ENCODE data around the gene ACTR8.
A peak's percentile ranks its signal among the peaks of the same experiment; 100 is the strongest.

ACTR8 gene

GRCh38 chr3:53892286-53892637, 10.3 kb upstream of the ACTR8 start:
- Histone ChIP-seq H3K4me1 (ENCODE audit: control insufficient read depth in 5 of 5, insufficient read depth in 5 of 5, low read length in 5 of 5) (peaks cover 11 to 25% (median 21%) of the 10 kb centered on the region in 5 donors), H3K9me3 (ENCODE audit: control insufficient read depth in 5 of 5, low read length in 5 of 5) (no peaks in the 10 kb centered on the region), H3K9ac (ENCODE audit: low read length in 5 of 5) (peak overlapping the region in 4 of 5 donors; percentile 53 to 95 (median 65)), H3K27ac (ENCODE audit: low read depth, low read length) (peak overlapping the region; percentile 96), H3K4me3 (ENCODE audit: low read depth in 1 of 5, low read length in 5 of 5) (peak overlapping the region; percentile 64 to 99 (median 85)), H3K36me3 (ENCODE audit: control insufficient read depth in 5 of 5, insufficient read depth in 5 of 5, low read length in 5 of 5) (peaks cover 2 to 10% (median 4%) of the 10 kb centered on the region in 5 donors), H3K27me3 (ENCODE audit: control insufficient read depth in 5 of 5, insufficient read depth in 4 of 5, low read length in 5 of 5) (peaks cover 0 to 7% (median 3%) of the 10 kb centered on the region in 5 donors)

GRCh38 chr3:53891497-53892285, 9.7 kb upstream of the ACTR8 start, which contains the start of gene SELENOK:
TSS of gene SELENOK (minus strand) at chr3:53891859.
- no peaks in the 10 kb centered on the region for H3K9me3 ChIP-seq (ENCODE audit: control insufficient read depth in 5 of 5, low read length in 5 of 5)
- H3K27me3 ChIP-seq (ENCODE audit: control insufficient read depth in 5 of 5, insufficient read depth in 4 of 5, low read length in 5 of 5): peaks cover 0 to 3% (median 0%) of the 10 kb centered on the region in 5 donors
- peak within 1 kb of the TSS; percentile 80 to 95 (median 88) for H3K9ac ChIP-seq (ENCODE audit: low read length in 5 of 5)
- H3K4me1 ChIP-seq (ENCODE audit: control insufficient read depth in 5 of 5, insufficient read depth in 5 of 5, low read length in 5 of 5): peaks cover 11 to 25% (median 21%) of the 10 kb centered on the region in 5 donors
- H3K27ac ChIP-seq (ENCODE audit: low read depth, low read length): peak within 1 kb of the TSS; percentile 96
- H3K36me3 ChIP-seq (ENCODE audit: control insufficient read depth in 5 of 5, insufficient read depth in 5 of 5, low read length in 5 of 5): peaks cover 2 to 10% (median 8%) of the 10 kb centered on the region in 5 donors
- H3K4me3 ChIP-seq (ENCODE audit: low read depth in 1 of 5, low read length in 5 of 5): peak within 1 kb of the TSS; percentile 77 to 99 (median 94)

- peaks cover 11 to 25% (median 21%) of the 10 kb centered on the region in 5 donors for H3K4me1 ChIP-seq (ENCODE audit: control insufficient read depth in 5 of 5, insufficient read depth in 5 of 5, low read length in 5 of 5)
- peak overlapping the region; percentile 77 to 99 (median 94) for H3K4me3 ChIP-seq (ENCODE audit: low read depth in 1 of 5, low read length in 5 of 5)
- no peaks in the 10 kb centered on the region for H3K9me3 ChIP-seq (ENCODE audit: control insufficient read depth in 5 of 5, low read length in 5 of 5)
- H3K36me3 ChIP-seq (ENCODE audit: control insufficient read depth in 5 of 5, insufficient read depth in 5 of 5, low read length in 5 of 5): peaks cover 4 to 12% (median 10%) of the 10 kb centered on the region in 5 donors
- peak overlapping the region; percentile 96 for H3K27ac ChIP-seq (ENCODE audit: low read depth, low read length)
- H3K9ac ChIP-seq (ENCODE audit: low read length in 5 of 5): peak overlapping the region; percentile 80 to 95 (median 88)
- peaks cover 0 to 3% (median 0%) of the 10 kb centered on the region in 5 donors for H3K27me3 ChIP-seq (ENCODE audit: control insufficient read depth in 5 of 5, insufficient read depth in 4 of 5, low read length in 5 of 5)
Measured at GRCh38 chr3:53890726-53891475, 8.9 kb upstream of the ACTR8 start.

GRCh38 chr3:53888232-53888631, 6.3 kb upstream of the ACTR8 start:
- peaks cover 11 to 25% (median 21%) of the 10 kb centered on the region in 5 donors for H3K4me1 ChIP-seq (ENCODE audit: control insufficient read depth in 5 of 5, insufficient read depth in 5 of 5, low read length in 5 of 5)
- H3K4me3 ChIP-seq (ENCODE audit: low read depth in 1 of 5, low read length in 5 of 5): no peak overlapping the region
- no peak overlapping the region for H3K9ac ChIP-seq (ENCODE audit: low read length in 5 of 5)
- H3K36me3 ChIP-seq (ENCODE audit: control insufficient read depth in 5 of 5, insufficient read depth in 5 of 5, low read length in 5 of 5): peaks cover 17 to 37% (median 26%) of the 10 kb centered on the region in 5 donors
- H3K9me3 ChIP-seq (ENCODE audit: control insufficient read depth in 5 of 5, low read length in 5 of 5): no peaks in the 10 kb centered on the region
- H3K27ac ChIP-seq (ENCODE audit: low read depth, low read length): no peak overlapping the region
- no peaks in the 10 kb centered on the region for H3K27me3 ChIP-seq (ENCODE audit: control insufficient read depth in 5 of 5, insufficient read depth in 4 of 5, low read length in 5 of 5)

GRCh38 chr3:53887446-53887845, 5.5 kb upstream of the ACTR8 start:
- H3K9ac ChIP-seq (ENCODE audit: low read length in 5 of 5): no peak overlapping the region
- no peaks in the 10 kb centered on the region for H3K27me3 ChIP-seq (ENCODE audit: control insufficient read depth in 5 of 5, insufficient read depth in 4 of 5, low read length in 5 of 5)
- no peak overlapping the region for H3K4me3 ChIP-seq (ENCODE audit: low read depth in 1 of 5, low read length in 5 of 5)
- peaks cover 17 to 39% (median 26%) of the 10 kb centered on the region in 5 donors for H3K36me3 ChIP-seq (ENCODE audit: control insufficient read depth in 5 of 5, insufficient read depth in 5 of 5, low read length in 5 of 5)
- no peaks in the 10 kb centered on the region for H3K9me3 ChIP-seq (ENCODE audit: control insufficient read depth in 5 of 5, low read length in 5 of 5)
- H3K4me1 ChIP-seq (ENCODE audit: control insufficient read depth in 5 of 5, insufficient read depth in 5 of 5, low read length in 5 of 5): peaks cover 11 to 26% (median 22%) of the 10 kb centered on the region in 5 donors
- H3K27ac ChIP-seq (ENCODE audit: low read depth, low read length): no peak overlapping the region

DNA sequence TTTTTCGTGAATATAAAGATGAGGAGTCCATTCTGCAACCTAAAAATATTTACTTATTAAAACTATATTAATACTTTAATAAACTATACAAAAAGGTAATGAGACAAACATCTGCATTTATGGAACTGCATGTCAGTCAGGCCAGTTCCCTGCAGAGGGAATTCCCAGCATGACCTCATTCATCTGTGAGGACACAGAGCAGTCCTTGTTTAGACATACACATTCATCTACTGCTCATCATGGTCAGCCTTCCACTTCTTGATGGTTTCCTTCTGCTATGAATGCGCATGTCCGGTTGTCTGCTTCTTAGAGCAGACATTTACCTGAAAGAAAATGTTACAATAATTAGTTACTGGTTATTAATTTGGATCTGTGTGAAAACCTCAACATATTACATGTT, 3.3 kb upstream of the ACTR8 start:
- Histone ChIP-seq H3K4me1 (ENCODE audit: control insufficient read depth in 5 of 5, insufficient read depth in 5 of 5, low read length in 5 of 5) (peaks cover 3 to 29% (median 23%) of the 10 kb centered on the region in 5 donors), H3K9ac (ENCODE audit: low read length in 5 of 5) (no peak overlapping the region), H3K27ac (ENCODE audit: low read depth, low read length) (no peak overlapping the region), H3K36me3 (ENCODE audit: control insufficient read depth in 5 of 5, insufficient read depth in 5 of 5, low read length in 5 of 5) (peaks cover 17 to 39% (median 26%) of the 10 kb centered on the region in 5 donors), H3K4me3 (ENCODE audit: low read depth in 1 of 5, low read length in 5 of 5) (no peak overlapping the region), H3K9me3 (ENCODE audit: control insufficient read depth in 5 of 5, low read length in 5 of 5) (no peaks in the 10 kb centered on the region), H3K27me3 (ENCODE audit: control insufficient read depth in 5 of 5, insufficient read depth in 4 of 5, low read length in 5 of 5) (no peaks in the 10 kb centered on the region)

DNA sequence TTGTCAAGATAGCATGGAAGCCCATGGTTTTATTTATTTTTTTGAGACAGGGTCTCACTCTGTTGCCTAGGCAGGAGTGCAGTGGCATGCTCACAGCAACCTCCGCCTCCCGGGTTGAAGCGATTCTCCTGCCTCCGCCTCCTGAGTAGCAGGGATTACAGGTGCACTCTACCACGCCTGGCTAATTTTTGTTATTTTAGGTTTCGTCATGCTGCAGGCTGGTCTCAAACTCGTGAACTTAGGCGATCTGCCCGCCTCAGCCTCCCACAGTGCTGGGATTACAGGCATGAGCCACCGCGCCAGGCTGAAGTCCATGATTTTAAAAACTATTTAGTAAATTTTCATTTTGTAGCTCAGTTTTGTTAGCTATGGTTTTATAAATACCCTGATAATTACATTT, 2.7 kb upstream of the ACTR8 start:
- no peaks in the 10 kb centered on the region for H3K9me3 ChIP-seq (ENCODE audit: control insufficient read depth in 5 of 5, low read length in 5 of 5)
- peaks cover 17 to 42% (median 28%) of the 10 kb centered on the region in 5 donors for H3K36me3 ChIP-seq (ENCODE audit: control insufficient read depth in 5 of 5, insufficient read depth in 5 of 5, low read length in 5 of 5)
- peaks cover 3 to 23% (median 18%) of the 10 kb centered on the region in 5 donors for H3K4me1 ChIP-seq (ENCODE audit: control insufficient read depth in 5 of 5, insufficient read depth in 5 of 5, low read length in 5 of 5)
- no peak overlapping the region for H3K27ac ChIP-seq (ENCODE audit: low read depth, low read length)
- no peak overlapping the region for H3K9ac ChIP-seq (ENCODE audit: low read length in 5 of 5)
- H3K27me3 ChIP-seq (ENCODE audit: control insufficient read depth in 5 of 5, insufficient read depth in 4 of 5, low read length in 5 of 5): no peaks in the 10 kb centered on the region
- no peak overlapping the region for H3K4me3 ChIP-seq (ENCODE audit: low read depth in 1 of 5, low read length in 5 of 5)

DNA sequence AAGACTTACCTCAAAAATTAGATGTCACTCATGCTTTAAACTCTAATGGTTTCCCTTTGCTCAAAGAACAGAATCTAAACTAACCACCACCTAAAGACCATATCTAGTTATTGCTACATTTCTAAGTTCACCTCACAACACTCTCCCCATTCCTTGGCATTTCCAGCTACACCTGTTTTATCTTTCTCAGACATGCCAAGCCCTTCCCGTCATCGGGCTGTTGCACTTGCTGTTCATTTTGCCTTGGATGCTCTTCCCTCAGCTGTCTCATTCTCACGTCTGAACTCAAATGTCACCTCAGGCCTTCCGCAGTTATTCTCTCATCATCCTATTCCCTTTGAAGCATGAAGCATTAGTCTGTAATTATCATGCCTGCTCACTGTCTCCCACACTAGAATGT, 1.1 kb upstream of the ACTR8 start:
- Histone ChIP-seq H3K27me3 (ENCODE audit: control insufficient read depth in 5 of 5, insufficient read depth in 4 of 5, low read length in 5 of 5) (no peaks in the 10 kb centered on the region), H3K36me3 (ENCODE audit: control insufficient read depth in 5 of 5, insufficient read depth in 5 of 5, low read length in 5 of 5) (peaks cover 24 to 51% (median 38%) of the 10 kb centered on the region in 5 donors), H3K9ac (ENCODE audit: low read length in 5 of 5) (no peak overlapping the region), H3K27ac (ENCODE audit: low read depth, low read length) (no peak overlapping the region), H3K4me1 (ENCODE audit: control insufficient read depth in 5 of 5, insufficient read depth in 5 of 5, low read length in 5 of 5) (peaks cover 3 to 21% (median 18%) of the 10 kb centered on the region in 5 donors), H3K4me3 (ENCODE audit: low read depth in 1 of 5, low read length in 5 of 5) (no peak overlapping the region), H3K9me3 (ENCODE audit: control insufficient read depth in 5 of 5, low read length in 5 of 5) (no peaks in the 10 kb centered on the region)

GRCh38 chr3:53880396-53881345, 1.3 kb downstream of the ACTR8 start:
- Histone ChIP-seq H3K27me3 (ENCODE audit: control insufficient read depth in 5 of 5, insufficient read depth in 4 of 5, low read length in 5 of 5) (no peaks in the 10 kb centered on the region), H3K27ac (ENCODE audit: low read depth, low read length) (peak overlapping the region; percentile 75), H3K4me3 (ENCODE audit: low read depth in 1 of 5, low read length in 5 of 5) (peak overlapping the region; percentile 87 to 99 (median 95)), H3K36me3 (ENCODE audit: control insufficient read depth in 5 of 5, insufficient read depth in 5 of 5, low read length in 5 of 5) (peaks cover 33 to 59% (median 47%) of the 10 kb centered on the region in 5 donors), H3K9me3 (ENCODE audit: control insufficient read depth in 5 of 5, low read length in 5 of 5) (no peaks in the 10 kb centered on the region), H3K4me1 (ENCODE audit: control insufficient read depth in 5 of 5, insufficient read depth in 5 of 5, low read length in 5 of 5) (peaks cover 3 to 21% (median 18%) of the 10 kb centered on the region in 5 donors), H3K9ac (ENCODE audit: low read length in 5 of 5) (peak overlapping the region; percentile 48 to 89 (median 81))
